ENCODE measurements around the gene TNIK.
"Not testable (repeated sequence)": the region's sequence is repeated elsewhere in the genome, so short reads cannot be mapped to it uniquely, and the experiment has no call there.

Gene TNIK

DNA sequence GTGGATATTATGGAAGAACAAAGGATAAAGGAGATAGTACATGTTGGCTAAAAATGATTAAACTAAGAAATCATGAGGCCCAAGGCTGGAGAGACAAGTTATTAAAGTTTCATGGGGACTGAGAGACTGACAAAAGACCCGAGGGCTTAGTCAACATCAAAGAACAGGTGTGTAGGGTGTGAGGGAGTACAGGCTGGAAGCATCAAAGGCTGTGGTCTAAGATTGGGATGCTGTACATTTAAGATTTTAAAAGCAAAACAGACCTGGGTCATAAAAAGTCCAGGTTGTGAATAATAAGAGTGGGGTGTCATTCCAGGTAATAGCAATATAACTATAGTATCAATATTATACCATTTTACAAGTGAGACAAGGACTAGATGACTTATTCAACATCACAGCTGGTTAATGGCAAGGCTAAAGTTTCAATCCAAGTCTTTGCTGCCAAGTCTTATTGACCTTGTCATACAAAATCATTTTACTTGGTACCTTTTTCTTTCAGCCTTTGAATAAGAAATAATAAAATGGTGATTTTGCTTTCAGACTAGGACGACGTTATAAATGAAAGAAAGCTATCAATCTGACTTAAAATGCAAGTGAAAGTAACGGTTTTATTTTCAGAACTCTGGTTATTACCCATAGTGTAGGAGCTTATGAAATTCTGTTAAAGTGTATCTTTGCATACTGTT is 211.6 kb downstream of the TNIK start:
- no peak for DNase-seq

DNA sequence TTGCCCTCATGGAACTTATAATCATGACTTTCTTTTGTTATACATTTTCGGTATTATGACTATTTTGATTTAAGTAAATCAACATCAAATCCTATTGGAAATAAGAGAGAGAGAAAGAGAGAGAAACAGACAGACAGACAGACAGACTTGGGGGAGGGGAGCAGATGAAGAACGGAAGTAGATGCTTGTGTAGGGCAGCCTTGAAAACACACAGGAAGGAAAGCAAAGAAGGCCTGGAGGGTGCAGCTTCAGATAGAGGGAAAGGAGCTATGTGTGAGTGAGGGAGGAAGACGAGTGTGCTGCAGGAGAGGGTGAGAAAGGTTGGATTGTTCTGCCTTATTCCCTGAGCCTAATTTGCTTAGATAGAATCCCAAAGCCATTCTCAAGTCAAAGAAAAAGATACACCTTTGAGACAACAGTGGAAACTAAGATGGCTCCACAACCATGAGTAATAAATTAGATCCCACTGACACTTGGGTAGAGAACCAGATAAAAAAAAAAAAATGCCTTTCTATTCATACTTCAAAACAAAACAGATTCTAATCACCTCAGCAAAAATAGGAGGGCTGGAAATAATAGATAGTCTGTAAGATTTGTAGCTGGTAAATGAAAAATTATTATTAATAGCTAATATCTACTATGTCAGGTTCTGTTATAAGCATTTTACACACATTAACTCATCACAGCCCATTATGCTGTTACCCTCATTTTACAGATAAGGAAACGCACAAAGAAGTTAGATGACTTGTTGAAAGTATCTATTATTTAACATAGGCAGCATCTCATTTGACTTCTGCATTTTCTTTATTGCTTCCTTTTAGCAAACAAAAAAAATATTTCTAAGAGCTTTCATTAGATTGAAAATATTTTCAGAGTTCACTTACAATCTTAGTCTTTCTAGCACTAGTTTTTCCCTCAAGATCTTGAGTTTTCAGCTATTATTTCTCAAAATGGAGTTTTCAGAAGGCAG is 214.1 kb downstream of the TNIK start:
- DNase-seq = no peak

DNA sequence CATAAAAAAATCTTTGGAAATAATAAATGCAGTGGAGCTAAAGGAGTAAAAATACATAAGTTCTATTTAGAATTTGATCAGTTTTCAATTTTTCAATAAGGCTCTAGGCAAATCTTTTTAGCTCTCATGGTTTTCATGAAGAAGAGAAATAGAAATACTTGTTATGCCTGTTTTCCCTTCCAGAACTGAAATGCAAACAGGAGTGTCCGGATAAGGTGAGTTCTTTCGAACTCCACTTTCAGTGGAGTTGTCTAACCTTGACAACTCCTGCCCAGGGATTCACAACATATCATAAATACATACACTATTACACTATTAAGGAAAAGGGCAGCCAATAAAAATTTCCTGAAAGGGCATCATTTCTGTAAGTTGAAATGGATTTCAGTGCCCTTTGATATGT is 217.3 kb downstream of the TNIK start:
- DNase-seq = no peak

DNA sequence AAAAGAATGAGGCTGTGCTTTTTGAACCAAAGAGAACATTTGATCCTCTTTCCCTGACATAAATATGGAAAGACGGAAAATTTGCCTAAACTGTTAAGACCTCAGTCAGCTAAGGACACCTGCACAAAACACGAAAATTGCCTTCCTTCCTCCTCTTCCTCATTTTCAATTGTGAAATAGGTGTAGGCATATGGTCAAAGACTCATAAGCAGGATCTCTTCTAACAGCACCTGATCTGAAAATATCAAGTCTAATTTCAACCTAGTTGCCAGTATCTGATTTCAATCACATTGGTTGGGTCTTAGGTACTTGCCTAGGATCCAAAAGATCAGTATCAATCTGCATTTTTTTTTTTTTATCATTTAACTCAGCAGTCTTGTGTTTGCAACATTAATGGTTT is 218.0 kb downstream of the TNIK start:
- DNase-seq = no peak

DNA sequence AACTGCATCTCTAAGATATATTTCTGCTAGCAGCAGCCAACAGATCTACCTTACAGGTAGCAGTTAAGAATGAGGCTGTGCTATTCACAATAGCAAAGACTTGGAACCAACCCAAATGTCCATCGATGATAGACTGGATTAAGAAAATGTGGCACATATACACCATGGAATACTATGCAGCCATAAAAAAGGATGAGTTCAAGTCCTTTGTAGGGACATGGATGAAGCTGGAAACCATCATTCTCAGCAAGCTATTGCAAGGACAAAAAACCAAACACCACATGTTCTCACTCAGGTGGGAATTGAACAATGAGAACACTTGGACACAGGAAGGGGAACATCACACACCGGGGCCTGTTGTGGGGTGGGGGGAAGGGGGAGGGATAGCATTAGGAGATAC is 218.6 kb downstream of the TNIK start:
- not testable (repeated sequence) for DNase-seq

DNA sequence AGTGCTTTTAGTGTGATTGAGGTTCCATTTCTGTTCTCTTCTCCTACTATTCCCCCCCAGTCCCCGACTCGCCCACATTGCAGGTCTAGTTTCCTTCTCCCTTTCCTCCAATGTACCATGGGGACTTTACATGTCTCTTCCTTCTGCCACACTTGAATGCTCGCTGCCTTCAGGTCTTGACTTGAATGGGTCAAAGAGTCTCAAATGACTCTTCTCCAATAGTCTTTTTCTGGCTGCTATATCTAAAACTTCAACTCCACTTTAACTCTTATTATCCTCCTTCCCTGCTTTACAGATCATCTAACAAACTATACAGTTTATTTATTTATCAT is 219.7 kb downstream of the TNIK start:
- no peak for DNase-seq

DNA sequence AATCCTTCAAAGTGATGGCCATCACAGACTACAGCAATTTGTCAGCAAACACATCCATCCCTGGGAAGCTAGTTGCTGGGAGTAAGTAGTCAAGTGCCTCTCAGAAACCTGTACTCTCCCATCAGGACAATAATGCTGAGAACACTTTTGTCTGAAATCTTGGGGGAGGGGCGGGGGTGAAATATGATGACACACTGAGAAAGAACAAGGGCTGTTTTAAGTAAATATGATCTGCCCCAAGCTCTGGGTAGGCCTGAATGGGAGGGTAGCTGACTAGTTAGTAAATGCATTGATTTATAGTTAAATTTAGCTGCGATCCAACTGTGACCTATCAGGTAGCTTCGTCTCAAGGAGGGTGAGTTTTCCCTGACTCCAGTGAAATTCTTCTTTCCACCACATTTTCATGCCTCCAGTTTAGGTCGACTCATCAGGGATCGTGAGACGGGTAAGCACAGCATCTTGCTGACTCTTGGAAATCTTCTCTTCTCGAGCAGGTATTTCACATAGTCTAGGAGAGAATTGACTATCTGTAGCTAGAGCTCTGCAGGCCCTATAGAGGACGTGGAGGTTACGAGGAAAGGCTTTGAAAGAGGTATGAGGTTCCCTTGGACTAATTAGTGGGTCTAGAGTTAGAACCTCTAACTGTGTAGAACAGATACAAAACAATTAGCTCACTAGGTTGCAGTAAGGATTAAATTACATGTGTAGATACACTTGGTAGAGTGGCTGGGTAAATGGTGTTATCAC is 220.3 kb downstream of the TNIK start:
- peak; percentile 29 for DNase-seq

DNA sequence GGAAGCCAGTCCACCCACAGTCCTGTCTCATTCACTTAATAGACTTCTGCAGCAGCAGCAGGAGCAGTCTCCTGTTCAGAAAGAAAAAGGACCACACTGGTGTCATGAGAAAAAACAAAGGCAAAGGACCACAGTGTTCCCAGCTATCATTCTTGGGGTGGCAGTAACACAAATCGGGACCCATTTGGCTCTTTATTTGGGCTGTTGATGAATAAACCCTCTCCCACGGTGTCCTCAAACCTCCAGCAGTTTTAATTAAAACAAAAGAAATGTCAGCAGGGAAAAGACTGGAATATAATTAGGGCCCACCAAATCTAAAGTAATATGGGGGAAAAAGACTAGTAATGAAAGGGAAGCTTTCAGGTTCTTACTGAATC is 223.2 kb downstream of the TNIK start:
- no peak for DNase-seq

DNA sequence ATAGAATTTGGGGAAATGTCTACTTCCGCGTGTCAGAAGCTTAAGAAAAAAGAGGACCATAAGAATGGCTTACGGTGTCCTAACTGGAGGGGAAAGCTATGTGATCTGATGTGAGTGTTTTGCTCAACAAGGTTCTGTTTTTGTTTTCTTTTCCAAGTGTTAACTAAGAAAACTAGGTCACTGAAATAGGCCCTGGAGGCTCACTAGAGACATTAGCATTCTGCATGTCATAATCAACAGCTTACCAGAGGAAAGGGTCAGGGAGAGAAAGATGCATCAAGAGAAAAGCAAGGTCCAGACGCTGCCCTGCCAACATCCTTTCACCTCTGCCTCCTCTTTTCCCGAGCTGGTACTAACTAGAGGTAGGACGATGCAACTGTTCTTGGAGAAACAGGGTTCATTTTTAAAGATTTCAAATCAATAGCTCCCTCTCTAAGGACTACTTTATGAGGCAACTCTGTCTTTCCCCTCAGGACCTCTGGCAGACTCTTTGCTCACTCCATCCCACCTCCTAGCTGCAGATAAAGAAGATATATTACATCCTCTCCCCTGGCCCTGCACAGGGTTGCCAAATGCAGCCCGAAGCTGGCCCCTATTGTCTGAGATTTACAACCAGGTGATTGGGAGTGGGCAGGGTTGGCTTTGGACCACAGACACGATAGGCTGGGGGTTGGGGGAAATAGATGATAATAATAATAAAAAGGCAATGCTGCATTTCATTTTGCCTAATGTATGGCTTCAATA is 223.8 kb downstream of the TNIK start:
- no peak for DNase-seq

DNA sequence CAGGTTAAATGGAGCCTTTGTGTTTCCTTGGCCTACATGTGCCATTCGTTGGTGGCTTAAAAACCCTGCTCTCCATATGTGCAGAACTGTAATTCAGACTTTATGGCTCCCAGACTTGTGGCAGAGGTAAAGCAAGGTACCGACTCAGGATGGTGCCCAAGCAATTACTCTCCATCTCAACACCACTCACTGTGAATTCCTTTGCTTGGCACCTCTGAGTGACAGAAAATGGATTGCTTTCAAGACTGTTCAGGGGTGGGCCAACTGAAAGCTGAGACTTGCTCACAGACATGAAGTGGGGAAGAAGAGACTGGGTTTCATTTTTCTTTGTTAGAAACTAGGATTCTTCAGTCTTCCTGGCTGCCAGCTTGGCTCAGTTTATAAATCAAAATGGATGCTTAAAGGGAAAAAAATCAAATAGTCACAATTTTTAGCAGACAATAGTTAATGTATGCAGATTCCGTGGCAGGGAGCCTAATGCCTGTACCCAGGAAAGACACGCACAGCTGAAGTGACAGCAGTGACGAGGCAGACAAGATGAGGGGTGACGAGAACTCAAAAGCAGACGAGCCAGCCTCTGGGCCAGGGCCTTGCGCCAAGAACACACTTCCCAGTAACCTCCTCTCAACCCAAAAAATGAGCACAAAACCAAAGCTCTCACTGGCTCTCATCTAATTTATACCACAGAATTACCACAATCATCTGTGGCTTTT is 225.8 kb downstream of the TNIK start:
- DNase-seq = no peak

DNA sequence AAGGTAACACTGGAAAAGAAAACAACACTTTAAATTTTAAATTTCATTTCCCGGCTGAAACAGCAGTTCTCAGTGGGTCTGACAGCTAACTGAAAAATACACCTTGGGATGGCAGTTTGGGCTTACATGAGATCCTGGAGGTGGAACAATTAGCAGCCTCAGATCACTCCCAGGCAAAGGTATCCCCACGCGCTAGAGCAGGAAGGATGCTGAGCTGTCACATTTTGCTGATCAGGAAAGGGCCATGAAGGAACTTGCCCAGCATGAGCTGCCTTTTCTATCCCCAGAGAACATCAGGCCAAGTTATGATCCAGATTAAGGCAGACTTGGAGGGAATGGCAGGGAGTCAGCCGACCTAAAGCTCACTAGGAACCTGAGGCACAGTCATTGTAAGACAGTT is 228.8 kb downstream of the TNIK start:
- no peak for DNase-seq

DNA sequence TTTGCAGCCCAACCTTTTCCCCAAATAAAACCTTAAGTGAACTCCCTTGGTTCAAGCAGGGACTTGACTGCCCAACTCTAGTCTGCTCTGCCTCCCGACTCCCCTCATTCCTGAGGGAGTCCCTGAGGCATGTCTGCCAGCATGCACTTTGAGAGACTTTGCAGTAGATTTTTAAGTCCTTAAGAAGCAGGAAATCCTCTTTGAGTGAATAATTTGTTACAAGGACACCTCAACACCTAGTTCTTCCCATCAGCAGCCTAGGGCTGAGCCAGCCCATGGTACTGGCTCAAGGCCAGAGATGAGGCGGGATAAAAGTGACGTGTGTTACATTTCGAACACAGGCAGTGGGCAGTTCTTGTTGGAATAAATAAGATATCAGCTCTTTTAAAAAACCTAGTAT is 229.3 kb downstream of the TNIK start:
- DNase-seq = no peak

DNA sequence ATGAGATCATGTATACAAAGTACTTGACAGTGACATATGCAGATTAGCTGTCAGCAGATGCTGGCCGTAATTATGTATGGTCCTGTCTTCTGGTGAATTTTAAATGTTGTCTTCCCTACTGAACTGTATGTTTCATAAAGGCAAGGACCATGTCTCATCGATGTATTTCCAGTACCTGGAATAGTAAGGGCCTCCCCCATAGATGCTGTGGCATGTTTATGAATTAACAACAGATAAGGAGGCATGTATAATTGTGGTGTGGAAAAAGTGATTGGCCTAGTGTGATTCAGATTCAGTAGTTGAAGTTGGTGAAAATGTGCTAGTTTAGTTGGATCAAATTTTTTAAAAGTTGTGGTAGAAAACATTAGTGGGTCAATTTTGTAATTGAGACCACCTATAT is 231.0 kb downstream of the TNIK start:
- DNase-seq = no peak

DNA sequence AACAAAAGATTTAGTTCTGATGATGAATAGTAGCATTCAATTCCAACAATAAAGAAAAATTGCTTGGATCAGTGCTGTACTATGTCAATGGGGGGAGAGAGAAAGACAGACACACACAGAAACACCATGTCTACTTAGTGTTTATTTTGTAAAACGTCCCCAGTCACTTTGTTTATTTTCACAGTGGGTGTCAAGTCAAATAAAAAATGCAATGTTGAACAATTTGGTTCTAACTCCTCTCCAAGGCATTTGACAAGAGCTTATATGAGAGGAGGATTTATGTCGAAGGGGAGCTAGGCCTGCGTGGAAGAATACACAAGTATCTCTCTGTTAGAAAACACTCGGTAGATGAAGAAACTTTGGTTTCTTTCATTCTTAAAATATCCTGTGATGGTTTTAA is 232.0 kb downstream of the TNIK start:
- DNase-seq = no peak

DNA sequence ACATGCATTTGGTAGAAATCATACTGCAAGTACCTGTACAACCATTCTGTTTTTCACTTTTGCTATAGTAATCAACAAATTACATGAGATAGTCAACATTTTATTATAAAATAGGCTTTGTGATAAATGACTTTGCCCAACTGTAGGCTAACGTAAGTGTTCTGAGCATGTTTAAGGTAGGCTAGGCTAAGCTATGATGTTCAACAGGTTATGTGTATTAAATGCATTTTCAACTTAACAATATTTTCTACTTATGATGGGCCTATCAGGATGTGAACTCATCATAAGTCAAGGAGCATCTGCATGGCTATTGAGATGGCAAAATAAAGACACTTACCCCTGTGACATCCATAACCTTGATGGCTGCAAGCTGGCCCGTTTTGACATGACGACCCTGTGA is 232.4 kb downstream of the TNIK start:
- DNase-seq = no peak

DNA sequence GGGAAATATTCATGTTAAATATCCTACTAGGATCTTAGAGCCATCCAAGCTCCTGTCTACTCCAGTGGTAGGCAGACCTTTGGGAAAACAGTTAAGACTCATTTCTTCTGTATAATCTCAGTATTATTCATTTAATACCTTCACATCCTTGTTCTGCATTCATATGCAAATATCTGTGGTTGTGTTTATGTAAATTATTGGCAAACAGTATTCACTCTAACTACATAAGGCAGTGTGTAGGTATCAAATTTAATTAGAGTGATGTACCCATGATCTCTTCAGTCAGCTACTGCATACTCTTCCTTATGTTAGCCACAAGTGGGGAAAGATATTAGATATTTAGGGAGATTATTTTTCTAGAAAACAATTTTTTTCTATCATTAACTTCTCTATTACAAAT is 232.8 kb downstream of the TNIK start:
- DNase-seq = no peak

DNA sequence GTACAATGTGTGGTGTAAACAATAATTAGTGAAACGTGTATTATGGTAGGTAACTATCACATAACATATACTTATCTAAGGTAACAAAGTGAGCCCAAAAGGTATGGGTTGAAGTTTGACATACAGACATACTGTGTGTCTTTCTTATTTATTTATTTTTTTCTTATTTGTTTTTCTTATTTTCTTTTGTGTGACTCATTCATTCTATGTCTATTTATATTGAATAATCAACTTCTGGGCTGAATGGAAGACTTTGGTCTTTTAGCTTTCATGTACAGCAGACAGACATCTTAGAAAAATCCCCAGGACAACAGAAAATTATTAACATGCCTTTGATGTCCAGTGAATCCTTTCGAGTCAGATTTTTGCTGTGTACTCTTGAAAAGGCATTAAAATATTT is 233.4 kb downstream of the TNIK start:
- DNase-seq = no peak

DNA sequence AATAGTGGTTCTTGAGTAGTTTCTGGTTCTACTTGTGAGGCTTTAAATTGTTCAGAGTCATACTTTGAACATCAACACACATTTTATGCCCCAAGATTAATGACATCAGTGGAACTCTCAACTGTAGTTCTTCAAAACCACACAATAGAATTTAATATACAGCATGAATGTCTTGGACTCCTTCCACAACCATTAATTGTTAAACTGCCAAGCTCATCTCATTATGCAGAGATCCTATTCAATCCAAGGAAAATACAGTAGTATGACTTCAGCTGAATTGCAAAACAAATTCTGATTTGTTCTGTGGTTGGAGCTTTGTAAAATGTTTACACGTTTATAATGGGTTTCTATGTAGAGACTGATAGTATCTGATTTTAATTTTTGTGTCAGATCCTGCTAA is 234.5 kb downstream of the TNIK start:
- DNase-seq = no peak

DNA sequence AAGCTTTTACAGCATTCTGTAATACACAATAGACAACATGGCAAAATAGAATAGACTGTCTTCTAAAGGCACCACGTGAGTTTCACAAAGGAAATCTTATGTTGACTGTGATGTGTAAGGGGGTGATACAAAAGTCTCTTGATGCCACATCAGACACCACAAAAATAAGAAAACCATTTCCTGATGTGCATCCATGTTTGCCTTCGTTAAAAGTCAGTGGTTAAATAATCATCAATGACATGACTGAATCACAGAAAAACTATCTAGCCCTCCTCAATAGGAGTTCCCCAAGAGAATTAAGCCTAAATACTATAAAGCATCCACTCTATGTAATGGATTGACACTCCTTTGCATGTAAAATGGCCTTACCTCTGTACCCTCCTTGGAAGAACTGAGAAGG is 235.0 kb downstream of the TNIK start:
- DNase-seq = no peak

DNA sequence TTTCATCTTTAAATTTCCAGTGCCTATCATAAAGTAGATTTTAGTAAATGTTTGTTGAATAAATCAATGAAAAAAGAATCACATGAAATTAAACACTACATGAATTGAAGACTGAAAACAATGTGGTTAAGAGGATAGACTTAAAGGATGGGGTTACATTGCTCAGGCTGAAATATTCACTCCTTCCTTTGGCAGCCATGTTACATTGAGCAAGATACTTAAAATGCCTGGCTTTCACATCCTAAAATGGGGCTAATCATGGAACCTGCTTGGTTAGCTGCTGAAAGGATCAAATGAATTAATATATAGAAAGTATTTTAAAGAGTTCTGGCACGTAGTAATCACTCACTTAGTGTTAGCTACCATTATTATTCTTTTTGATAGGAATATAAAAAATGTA is 236.8 kb downstream of the TNIK start:
- no peak for DNase-seq

DNA sequence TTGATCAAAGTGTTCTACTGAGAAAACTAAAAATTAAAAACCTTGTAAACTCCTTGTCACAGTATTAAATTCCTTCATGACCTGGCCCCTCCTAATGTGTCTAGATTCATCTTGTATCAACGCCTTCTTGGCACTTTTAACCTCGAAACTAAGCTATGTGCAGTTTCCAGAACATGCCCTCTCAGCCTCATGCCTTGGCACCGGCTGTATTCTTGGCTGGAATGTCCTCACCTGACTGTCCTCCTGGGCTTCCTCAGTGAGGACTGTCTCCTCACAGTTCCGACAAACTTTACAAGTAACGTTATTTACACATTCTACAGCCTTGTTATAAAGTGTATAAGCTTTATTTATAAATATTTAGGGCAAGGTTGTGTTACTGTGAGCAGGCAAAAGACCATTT is 237.2 kb downstream of the TNIK start:
- DNase-seq = no peak

DNA sequence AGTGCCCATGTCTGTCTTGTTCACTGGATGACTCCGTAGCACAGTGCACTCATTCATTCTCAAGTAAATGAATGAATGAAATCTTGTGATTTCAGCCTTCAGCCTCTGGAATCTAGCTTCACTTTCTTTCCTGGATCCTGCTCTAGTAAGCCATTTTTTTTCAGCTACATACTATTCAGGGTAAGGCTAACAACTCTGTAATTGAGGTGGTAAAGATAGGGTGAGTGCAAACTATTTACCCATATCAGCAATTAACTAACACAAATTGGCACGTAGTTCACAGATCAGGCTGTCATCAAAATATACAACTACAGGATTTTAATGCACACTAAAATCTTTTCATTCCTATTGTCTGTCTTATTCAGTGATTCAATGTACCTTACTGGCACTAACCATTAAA is 238.6 kb downstream of the TNIK start:
- DNase-seq = no peak

DNA sequence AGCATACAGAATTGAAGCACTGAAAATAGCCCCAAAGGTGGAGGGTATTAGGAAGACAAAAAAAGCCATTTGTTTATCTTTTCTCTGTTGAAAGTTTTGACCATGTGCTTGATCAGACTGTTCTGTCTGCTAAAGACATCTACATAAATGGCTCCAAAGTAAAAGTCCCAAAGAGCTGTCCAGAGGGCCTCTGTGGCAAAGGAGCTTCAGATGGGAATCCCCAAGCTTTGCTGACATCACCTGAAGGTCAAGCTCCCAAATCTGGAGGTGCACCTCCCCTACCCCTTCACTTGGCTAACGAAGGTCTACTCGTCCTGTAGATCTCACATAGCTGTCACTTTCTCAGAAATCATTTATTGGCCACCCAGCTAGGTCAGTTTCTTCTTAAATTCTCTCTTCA is 239.1 kb downstream of the TNIK start:
- no peak for DNase-seq
